COLO668 (cell line): ENCODE results near the gene DOCK4.
A peak's percentile ranks its signal among the peaks of the same experiment; 100 is the strongest.

Experiments used
- DNase-seq: peaks from one replicate; lab custom pipeline; 2025; ENCODE audit not compliant: unreplicated experiment; lab: John Stamatoyannopoulos, UW

DOCK4 gene

GRCh38 chr7:112193915-112194502 lies 12.2 kb downstream of the DOCK4 start:
- peak; percentile 42 for DNase-seq

GRCh38 chr7:112192236-112193154 lies 13.7 kb downstream of the DOCK4 start:
- no peak for DNase-seq

DNA sequence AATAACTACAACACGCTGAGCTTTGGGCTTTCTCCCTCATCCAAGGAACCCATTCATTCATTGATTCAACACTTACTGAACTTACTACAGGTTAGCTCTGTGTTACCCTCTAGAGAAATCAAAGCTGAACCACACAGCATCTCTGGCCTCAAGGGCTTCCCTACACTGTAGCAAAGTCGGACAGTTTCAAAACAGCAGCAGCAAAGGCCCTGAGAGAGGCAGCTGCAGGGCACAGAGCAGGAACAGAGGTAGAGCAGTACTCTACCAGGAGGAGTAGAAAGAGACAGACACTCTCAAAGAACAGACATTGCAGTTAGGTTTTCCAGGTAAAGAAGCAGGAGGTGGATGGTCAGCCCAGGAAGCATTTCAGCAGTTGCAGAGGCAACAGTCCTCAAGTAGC lies 16.1 kb downstream of the DOCK4 start:
- DNase-seq: no peak

GRCh38 chr7:112189691-112190090 lies 16.5 kb downstream of the DOCK4 start:
- no peak for DNase-seq

DNA sequence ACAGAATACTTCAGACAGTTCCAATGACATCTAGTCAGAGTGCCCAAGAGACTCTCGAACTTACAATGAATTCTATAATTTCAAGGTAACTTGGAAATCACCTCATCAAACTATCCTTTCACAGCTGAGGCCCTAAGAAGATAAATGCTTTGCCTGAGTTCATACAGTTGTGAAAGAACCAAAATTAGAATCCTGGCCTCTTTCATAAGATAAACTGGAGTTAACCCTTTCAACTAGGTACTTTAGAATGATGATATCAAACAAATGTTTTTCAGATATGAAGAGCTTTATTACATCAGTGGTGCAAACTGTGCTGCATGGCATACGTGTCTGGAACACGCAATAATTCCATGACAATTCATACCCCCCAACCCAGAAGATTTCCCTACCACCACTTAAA lies 17.9 kb downstream of the DOCK4 start:
- DNase-seq: no peak

GRCh38 chr7:112186300-112186699 lies 19.9 kb downstream of the DOCK4 start:
- no peak for DNase-seq

DNA sequence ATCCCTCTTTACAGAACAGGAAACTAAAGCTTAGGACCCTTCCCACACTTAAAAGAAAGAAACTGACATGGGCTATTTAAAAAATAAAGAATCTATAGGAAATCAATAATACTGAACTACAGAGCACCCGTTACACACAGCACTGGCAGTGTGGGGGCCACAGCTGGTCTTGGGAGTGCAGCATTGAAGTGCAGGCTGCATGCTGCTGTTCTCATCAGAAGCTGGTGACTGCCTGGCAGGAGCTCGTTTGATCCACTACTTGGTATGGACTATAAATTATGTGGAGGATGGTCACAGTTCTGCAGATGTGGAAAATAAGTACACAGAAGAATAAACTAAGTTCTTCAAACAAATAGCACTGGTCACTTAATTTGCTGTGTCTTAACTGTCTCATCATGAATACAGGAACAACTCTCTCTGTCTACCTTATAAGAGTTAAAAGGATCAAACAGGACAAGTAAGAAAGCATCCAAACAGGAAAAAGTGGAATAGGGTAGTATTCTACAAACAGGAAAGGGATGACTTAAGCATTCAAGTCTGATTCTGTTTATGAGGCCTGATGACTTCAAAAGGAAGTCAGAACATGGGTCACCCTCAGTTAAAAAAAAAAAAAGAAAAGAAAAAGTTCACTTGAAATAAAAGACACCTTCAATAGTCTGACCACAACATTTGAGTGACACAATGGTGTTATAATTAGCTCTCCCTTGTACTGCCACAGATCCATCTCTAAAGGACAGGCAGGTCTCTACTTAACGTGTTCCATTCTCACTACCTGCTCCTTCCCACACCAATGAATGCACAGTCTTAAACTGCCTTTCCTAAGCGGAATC lies 21.0 kb downstream of the DOCK4 start:
- no peak for DNase-seq

- DNase-seq: no peak
Measured at GRCh38 chr7:112184455-112184854, 21.7 kb downstream of the DOCK4 start.

GRCh38 chr7:112183266-112183665 lies 22.9 kb downstream of the DOCK4 start:
- DNase-seq: no peak

DNA sequence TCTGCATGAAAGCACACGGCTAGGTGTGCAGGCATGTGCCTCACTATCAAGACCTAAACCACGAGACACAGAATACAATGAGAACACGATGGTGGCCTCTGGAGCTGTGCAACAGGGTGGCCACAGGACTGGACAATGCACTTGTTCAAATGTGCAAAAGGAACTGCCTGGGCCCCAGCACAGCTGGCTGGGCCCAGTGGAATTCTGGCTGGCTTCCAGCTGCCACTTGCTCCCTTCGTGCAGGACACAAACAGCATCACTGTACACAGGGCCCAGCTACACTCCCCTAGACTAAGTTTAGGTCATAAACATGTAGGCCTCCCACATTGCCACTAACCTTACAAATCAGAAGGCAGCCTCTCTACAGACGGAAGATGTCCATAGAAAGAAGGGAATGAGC lies 23.4 kb downstream of the DOCK4 start:
- DNase-seq: peak; percentile 54

- no peak for DNase-seq
Measured at GRCh38 chr7:112180223-112180622, 26.0 kb downstream of the DOCK4 start.

- DNase-seq: no peak
Measured at GRCh38 chr7:112176693-112177415, 29.3 kb downstream of the DOCK4 start.

- DNase-seq: no peak
Measured at GRCh38 chr7:112176241-112176640, 30.0 kb downstream of the DOCK4 start.

DNA sequence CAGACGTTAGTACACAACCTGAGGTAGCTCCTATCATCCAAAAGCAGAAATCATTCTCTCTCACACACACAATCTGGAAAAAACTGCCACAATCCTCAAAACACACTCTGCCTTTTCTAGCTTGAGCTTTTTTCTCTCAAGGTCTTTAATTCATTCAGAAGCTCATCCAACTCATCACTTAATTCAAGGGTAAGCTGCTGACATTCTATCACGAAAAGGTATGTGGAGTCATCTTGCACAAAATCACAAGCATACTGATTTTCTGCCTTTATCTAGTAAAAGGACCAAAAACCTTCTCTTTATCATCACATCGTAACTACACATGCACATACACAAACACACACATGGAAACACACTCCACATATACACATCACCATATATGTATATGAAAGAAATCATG lies 32.0 kb downstream of the DOCK4 start:
- DNase-seq: no peak

- DNase-seq: no peak
Measured at GRCh38 chr7:112173568-112173905, 32.7 kb downstream of the DOCK4 start.

DNA sequence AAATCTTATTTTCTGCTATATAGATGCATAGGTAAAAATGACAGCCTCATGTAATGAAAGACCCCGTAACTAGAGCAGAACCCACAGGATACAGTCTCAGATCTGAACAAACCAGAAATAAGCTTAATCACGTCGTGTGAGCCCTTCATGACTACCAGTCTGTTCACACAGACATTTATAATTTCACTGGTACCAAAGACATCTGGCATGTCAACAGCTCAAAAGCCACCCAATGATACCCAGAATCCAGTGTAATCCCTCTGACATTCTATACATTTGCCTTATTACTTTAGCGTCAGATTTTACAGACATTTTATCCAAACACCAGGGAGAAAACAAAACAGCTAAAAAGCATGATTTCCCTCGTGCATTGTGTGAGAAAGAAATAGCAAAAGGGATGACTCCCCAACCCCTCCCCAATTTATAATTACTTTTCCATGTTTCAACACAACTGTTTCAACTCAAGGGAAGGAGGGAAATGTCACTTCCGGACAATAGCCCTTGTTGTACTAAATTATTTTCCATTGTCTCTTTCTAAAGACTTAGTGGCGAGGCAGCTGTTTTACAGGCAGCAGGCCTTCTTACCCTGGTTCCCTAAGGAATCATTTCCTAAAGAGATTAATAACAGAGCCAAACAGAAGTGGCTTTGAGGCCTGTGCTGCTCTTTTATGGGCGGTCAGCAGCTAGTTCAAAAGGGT lies 33.2 kb downstream of the DOCK4 start:
- DNase-seq: no peak

DNA sequence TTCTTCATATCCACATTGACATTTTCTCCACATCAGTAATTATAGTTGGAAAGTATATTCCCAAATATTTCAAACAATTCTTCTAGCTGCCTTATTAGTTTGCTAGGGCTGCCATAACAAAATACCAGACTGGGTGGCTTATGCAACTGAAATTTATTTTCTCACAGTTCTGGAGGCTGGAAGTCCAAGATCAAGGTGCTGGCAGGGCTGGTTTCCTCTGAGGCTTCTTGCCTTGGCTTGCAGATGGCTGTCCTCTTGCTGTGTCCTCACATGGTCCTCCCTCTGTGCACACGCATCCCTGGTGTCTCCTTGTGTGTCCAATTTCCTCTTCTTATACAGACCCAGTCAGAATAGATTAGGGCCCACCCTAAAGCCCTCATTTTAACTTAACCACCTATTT lies 34.5 kb downstream of the DOCK4 start:
- DNase-seq: no peak

DNA sequence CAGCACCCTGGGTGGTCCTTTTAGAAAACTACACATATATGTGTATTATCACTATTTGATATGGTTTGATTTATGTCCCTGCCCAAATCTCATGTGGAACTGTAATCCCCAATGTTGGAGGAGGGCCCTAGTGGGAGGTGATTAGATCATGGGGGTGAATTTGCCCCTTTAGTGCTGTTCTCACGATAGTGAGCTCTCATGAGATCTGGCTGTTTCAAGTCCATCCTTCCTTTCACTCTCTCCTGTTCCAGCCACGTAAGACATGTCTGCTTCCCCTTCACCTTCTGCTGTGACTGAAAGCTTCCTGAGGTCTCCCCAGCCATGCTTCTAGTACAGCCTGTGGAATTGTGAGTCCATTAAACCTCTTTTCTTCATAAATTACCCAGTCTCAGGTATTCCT lies 37.3 kb downstream of the DOCK4 start:
- DNase-seq: no peak

GRCh38 chr7:112167147-112167546 lies 39.1 kb downstream of the DOCK4 start:
- DNase-seq: no peak

GRCh38 chr7:112162784-112163506 lies 43.3 kb downstream of the DOCK4 start:
- DNase-seq: no peak
